T-helper 1 cell treated with Interleukin-12 subunit alpha and Interleukin-12 subunit beta and Interleukin-4 antibody, amounts not matched to agents 30 μg/mL and 1 μg/mL, for 36 hours (primary cell): ENCODE measurements around the gene TCF15.

Experiments used
- H3K27ac Mint-ChIP-seq: one replicate; pipeline ENCODE4 v1.8.0; 2021; ENCODE audit warnings: mild to moderate bottlenecking, mixed read lengths
- H3K27me3 Mint-ChIP-seq: one replicate; pipeline ENCODE4 v1.8.0; 2021; ENCODE audit warnings: low read depth, mixed read lengths
- H3K36me3 Mint-ChIP-seq: one replicate; pipeline ENCODE4 v1.8.0; 2021; ENCODE audit warnings: low read depth, mixed read lengths
- H3K4me1 Mint-ChIP-seq: one replicate; pipeline ENCODE4 v1.8.0; 2021; ENCODE audit warnings: low read depth, mixed read lengths
- H3K4me3 Mint-ChIP-seq: one replicate; pipeline ENCODE4 v1.8.0; 2021; ENCODE audit warnings: mild to moderate bottlenecking, moderate library complexity, mixed read lengths
- H3K9me3 Mint-ChIP-seq: one replicate; pipeline ENCODE4 v1.8.0; 2021; ENCODE audit warnings: mixed read lengths

TCF15 gene

DNA sequence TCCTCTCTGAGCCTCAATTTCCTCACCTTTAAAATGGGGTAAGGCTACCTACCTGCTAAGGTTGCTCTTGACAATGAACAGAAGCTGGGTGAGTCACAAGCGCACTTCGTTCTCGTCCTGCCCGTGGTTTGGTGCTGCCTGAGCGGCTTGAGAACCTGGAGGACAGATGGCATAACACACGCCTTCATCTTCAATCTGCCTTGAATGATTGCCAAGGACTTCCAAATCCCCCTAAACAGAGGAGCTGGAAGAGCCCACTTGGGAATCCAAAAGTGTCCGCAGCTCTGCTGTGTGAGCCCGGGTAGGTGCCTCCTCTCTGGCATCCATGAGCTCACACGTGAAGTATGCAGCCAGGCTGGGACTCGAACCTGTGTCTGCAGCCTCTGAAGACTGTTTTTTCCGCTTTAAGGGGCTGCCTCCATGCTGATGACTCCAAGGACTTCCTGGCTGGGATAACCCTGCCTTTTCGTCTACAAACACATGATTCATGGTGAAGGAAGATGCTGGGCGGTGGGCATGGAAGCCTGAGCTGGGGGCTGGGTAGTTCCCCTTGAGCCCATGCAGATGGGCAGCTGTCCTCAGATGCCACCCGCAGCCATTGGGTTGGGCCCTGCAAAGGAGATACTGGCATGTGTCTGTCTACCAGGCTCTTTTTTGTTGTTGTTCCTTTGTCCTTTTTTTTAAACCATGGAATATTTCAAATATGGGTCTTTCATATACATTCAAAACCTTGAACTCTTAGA lies 41.3 kb downstream of the TCF15 start:
- H3K4me3 Mint-ChIP-seq, result no peak overlapping the region
- peaks cover 35% of the 10 kb centered on the region for H3K27me3 Mint-ChIP-seq
- no peaks in the 10 kb centered on the region for H3K4me1 Mint-ChIP-seq
- no peaks in the 10 kb centered on the region for H3K36me3 Mint-ChIP-seq
- no peak overlapping the region for H3K27ac Mint-ChIP-seq
- H3K9me3 Mint-ChIP-seq, result no peaks in the 10 kb centered on the region

DNA sequence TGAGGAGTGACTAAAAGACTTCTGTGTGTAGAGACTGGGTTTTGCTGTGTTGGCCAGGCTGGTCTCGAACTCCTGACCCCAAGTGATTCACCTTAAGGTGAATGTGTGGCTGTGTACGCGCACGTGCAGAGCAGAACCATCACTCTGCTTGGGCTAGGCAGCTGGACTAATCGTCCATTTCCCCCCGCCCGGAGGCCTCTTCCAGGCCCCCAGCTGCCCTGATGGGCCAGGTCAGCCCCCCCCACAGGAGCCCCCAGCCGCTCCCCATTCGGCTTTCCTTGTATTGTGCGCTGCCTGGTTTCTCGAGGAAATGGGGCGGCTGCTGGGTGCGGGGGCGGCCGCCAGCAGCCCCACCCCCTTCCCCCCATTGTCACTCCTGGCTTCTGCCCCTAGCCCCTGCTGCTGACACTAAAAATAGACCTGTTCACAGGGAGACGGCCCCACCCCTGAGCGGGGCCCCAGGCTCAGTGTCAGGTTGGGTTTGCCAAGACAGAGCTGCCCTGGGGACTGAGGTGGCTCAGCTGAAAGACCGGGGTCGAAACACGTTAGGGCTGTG lies 41.9 kb downstream of the TCF15 start:
- no peak overlapping the region for H3K27ac Mint-ChIP-seq
- H3K36me3 Mint-ChIP-seq, result no peaks in the 10 kb centered on the region
- H3K27me3 Mint-ChIP-seq, result peaks cover 35% of the 10 kb centered on the region
- no peaks in the 10 kb centered on the region for H3K9me3 Mint-ChIP-seq
- H3K4me3 Mint-ChIP-seq, result no peak overlapping the region
- H3K4me1 Mint-ChIP-seq, result no peaks in the 10 kb centered on the region

DNA sequence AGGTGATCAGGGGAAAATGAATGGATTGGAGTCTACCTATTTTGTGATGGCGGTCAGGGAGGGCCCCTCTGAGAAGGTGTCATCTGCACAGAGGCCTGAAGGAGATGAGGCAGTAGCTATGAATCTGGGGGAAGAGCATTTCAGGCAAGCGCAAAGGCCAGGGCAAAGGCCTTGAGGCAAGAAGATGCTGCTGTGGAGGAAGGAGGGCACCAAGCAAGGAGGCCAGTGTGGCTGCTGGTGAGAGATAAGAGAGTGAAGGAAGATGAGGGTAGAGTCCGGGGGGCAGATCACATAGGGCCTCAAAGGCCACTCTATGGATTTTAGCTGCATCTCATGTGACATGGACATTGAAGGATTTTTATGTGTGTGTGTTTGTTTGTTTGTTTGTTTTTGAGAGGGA lies 45.9 kb downstream of the TCF15 start:
- no peaks in the 10 kb centered on the region for H3K4me1 Mint-ChIP-seq
- no peaks in the 10 kb centered on the region for H3K9me3 Mint-ChIP-seq
- H3K36me3 Mint-ChIP-seq, result no peaks in the 10 kb centered on the region
- peaks cover 25% of the 10 kb centered on the region for H3K27me3 Mint-ChIP-seq
- H3K4me3 Mint-ChIP-seq, result no peak overlapping the region
- H3K27ac Mint-ChIP-seq, result no peak overlapping the region

DNA sequence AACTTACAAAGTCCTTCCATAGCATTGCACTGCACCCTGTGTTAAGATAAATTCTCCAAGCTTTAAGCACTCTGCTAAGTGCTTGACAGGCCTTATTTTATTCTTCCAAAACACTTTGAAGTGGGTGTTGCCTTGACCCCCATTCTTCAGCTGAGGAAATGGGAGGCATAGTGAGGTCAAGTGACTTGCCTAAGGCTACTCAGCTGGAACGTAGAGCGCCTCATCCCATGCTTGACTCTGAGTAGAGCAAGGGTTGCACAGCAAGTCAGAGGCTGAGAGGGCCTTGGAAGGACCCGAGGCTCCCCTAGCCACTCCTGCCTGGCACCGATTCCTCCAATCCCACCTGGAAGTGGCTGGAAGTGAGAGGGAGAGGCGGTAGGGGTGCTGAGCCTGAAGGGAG lies 46.9 kb downstream of the TCF15 start:
- Mint-ChIP-seq H3K4me3 (no peak overlapping the region), H3K27ac (no peak overlapping the region), H3K27me3 (peaks cover 21% of the 10 kb centered on the region), H3K36me3 (no peaks in the 10 kb centered on the region), H3K9me3 (no peaks in the 10 kb centered on the region), H3K4me1 (no peaks in the 10 kb centered on the region)

DNA sequence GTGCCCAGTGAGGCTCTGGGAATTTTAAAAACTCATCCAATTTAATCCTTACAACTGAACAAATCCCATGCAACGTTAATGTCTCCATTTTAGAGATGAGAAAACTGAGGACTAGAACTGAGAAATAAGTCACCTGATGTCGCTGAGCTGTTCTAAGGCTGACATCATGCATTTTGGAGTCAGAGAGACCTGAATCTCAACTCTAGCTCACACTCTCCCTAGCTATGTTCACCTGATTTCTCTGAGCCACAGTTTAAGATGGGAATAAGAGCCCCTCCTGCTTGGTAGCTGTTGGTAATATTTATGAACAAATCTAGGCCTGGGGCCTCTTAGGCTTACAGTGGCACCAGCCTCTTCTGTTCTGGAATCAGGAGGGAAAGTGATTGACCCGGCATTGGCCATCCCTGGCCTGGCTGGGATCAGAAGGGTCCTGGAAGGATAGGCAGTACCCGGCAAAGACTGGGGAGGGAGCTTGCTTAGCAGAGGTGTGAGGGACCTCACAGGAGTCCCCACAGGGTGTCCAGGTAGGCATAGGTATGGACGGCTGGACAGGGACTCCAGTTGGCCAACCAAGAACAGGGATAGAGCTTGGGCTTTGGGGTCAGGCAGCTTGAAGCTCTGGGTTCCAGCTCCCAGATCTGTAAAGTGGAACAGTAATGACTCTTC lies 47.7 kb downstream of the TCF15 start:
- Mint-ChIP-seq H3K4me3 (no peak overlapping the region), H3K4me1 (peaks cover 2% of the 10 kb centered on the region), H3K27me3 (peaks cover 25% of the 10 kb centered on the region), H3K36me3 (no peaks in the 10 kb centered on the region), H3K9me3 (no peaks in the 10 kb centered on the region), H3K27ac (no peak overlapping the region)

DNA sequence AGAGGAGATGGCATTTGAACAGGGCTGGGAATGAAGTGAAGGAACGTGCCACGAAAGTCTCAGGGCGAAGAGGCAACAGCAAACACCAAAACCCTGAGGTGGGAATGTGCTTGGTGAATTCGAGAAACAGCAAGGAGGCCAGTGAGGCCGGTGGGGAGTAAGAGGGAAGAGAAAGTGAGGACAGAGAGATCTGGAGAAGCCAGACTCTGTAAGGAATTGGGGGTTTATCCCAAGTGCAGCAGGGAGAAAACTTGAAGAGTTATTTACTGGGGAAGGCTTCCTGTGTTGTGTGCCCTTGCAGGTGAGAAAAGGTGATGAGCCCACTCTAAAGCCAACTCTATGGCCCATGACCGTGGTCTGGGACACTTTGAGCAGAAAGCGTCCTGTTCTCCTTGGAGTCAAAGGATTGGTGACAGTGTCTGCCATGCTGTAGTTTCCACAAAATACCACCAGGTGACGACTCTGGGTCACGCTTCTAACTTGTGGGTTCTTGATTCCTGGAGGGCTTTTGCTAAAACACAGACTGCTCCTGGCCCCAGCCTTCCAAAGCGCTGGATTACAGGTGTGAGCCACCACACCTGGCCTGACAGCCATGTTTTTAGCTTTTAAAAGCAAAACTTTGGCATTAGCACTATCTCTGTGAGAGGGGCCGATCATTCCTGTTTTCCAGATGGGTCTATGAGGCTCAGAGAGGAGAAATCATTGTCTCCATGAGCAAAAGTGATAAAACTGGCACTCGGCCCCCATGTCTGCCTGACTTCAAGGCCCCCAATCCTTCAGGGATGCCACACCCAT lies 48.5 kb downstream of the TCF15 start:
- Mint-ChIP-seq H3K4me3 (no peak overlapping the region), H3K9me3 (no peaks in the 10 kb centered on the region), H3K36me3 (no peaks in the 10 kb centered on the region), H3K27ac (no peak overlapping the region), H3K27me3 (peaks cover 22% of the 10 kb centered on the region), H3K4me1 (peaks cover 2% of the 10 kb centered on the region)

DNA sequence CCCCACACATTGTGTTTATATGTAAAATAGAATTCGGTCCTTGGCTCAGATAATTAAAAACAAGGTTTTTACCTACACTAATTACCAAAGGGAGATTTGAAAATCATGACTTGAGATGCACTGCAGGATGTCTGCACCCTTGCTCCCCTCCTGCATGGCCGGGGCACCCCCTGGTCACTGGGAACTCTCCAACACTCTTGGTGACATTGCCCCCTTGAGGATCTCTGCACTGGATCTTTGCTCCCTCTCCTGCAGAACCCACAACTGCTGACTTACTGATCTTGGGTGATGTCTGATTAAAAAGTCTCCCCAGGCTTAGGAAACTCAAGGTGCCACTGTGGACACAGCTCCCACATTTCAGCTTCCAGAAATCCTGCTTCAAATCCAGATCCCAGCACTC lies 49.4 kb downstream of the TCF15 start:
- peaks cover 22% of the 10 kb centered on the region for H3K27me3 Mint-ChIP-seq
- peaks cover 2% of the 10 kb centered on the region for H3K4me1 Mint-ChIP-seq
- H3K9me3 Mint-ChIP-seq, result no peaks in the 10 kb centered on the region
- H3K27ac Mint-ChIP-seq, result no peak overlapping the region
- H3K36me3 Mint-ChIP-seq, result no peaks in the 10 kb centered on the region
- H3K4me3 Mint-ChIP-seq, result no peak overlapping the region

DNA sequence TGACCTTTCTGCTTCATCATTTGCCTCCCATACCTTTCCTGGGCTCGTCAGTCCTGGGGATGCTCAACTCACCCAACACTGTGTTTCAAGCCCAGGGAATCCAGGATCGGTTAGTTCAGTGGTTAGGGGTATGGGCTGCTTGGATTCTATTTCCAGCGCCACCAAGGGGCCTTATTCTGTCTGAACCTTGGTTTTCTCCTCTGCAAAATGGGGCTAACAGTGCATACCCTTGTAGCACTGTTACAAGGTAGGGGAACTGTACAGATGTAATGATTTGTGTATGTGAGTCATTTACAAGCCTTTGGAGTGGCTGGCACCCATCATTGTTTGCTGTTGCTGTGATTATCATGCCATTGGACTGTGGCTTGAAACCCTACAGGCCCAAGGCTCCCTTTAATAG lies 52.0 kb downstream of the TCF15 start:
- H3K36me3 Mint-ChIP-seq, result no peaks in the 10 kb centered on the region
- peaks cover 40% of the 10 kb centered on the region for H3K27me3 Mint-ChIP-seq
- H3K27ac Mint-ChIP-seq, result no peak overlapping the region

DNA sequence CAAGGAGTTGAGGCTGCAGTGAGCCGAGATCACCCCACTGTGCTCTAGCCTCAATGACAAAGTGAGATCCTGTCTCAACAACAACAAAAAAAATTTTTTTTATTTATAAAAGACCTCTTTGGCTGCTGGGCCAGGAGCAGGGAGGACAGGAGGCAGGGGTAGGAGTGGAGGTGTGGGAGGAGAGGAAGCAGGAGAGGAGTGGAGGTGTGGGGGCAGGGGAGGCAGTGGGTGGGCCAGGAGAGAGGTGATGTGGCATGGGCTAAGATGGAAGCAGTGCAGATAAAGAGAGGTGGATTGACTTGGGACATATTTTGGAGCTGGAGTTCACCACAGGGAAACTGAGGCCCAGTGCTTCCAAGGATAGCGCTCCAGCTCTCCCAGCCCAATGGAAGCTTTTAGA lies 53.1 kb downstream of the TCF15 start:
- peaks cover 44% of the 10 kb centered on the region for H3K27me3 Mint-ChIP-seq
- H3K27ac Mint-ChIP-seq, result no peak overlapping the region
- H3K36me3 Mint-ChIP-seq, result no peaks in the 10 kb centered on the region
- H3K4me3 Mint-ChIP-seq, result no peak overlapping the region
- no peaks in the 10 kb centered on the region for H3K9me3 Mint-ChIP-seq
- H3K4me1 Mint-ChIP-seq, result peaks cover 2% of the 10 kb centered on the region

More for the DNA sequence above, 52.0 kb downstream of the TCF15 start:
- no peak overlapping the region for H3K4me3 Mint-ChIP-seq
- H3K9me3 Mint-ChIP-seq, result no peaks in the 10 kb centered on the region
- H3K4me1 Mint-ChIP-seq, result peaks cover 2% of the 10 kb centered on the region

DNA sequence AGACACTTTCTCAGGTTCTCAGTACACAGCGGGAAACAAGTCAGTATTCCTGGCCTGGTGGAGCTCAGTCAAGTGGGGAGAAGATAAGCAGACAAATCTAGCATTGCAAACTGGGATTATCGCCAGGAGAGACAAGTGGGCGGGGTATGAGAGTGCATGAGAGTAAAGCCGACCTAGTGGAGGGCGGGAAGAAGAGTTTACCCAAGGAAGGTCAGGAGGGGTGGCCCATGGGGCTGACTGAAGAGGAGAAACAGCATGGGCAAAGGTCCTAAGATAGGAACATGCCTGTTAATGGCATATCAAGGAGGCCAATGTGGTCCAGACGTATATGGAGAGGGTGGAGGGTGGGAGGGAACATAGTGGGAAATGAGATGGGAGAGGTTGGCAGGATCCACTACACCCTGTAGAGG lies 54.1 kb downstream of the TCF15 start:
- no peaks in the 10 kb centered on the region for H3K36me3 Mint-ChIP-seq
- H3K4me1 Mint-ChIP-seq, result peaks cover 2% of the 10 kb centered on the region
- H3K27ac Mint-ChIP-seq, result no peak overlapping the region
- no peak overlapping the region for H3K4me3 Mint-ChIP-seq
- peaks cover 48% of the 10 kb centered on the region for H3K27me3 Mint-ChIP-seq
- no peaks in the 10 kb centered on the region for H3K9me3 Mint-ChIP-seq
